Panc1 (cell line): ENCODE data around the gene CYP26C1.
"Not testable (repeated sequence)": the region's sequence is repeated elsewhere in the genome, so short reads cannot be mapped to it uniquely, and the experiment has no call there.

Source experiments
- CTCF ChIP-seq: fragments of 450-650 bp; IDR thresholded peaks from 2 replicates; pipeline ENCODE4 v1.5.1; 2017; ENCODE audit warnings: mild to moderate bottlenecking
- POLR2AphosphoS5 ChIP-seq: IDR thresholded peaks from 2 replicates; pipeline ENCODE4 v1.6.1; 2012; ENCODE audit warnings: mild to moderate bottlenecking, low read depth, low read length, moderate library complexity
- SIN3A ChIP-seq: IDR thresholded peaks from 2 replicates; pipeline ENCODE4 v1.6.1; 2012; ENCODE audit warnings: low read depth, mild to moderate bottlenecking, low read length, moderate library complexity, borderline replicate concordance; ENCODE audit not compliant: insufficient read depth
- TCF7L2 ChIP-seq: IDR thresholded peaks from 2 replicates; pipeline ENCODE4 v1.6.1; 2011; ENCODE audit warnings: mild to moderate bottlenecking, low read depth, low read length, inconsistent platforms
- TF ChIP-seq, protein P1 (sequence below), 2 experiments: IDR thresholded peaks; 2 replicates each; pipeline ENCODE4 v1.6.1; 2011 to 2012; ENCODE audit warnings: low read depth in 2 of 2, control low read depth in 1 of 2, low read length in 1 of 2, mild to moderate bottlenecking in 1 of 2, moderate library complexity in 1 of 2; ENCODE audit not compliant: insufficient read depth in 1 of 2

DNA sequence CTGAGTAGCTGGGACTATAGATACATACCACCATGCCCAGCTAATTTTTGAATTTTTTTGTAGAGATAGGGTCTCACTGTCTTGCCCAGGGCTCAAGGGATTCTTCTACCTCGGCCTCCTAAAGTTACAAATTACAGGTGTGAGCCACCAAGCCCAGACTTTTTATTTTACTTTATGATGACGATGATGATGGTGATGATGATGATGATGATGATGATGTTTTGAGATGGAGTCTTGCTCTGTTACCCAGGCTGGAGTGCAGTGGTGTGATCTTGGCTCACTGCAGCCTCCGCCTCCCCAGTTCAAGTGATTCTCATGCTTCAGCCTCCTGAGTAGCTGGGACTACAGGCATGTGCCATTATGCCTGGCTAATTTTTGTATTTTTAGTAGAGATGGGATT lies 40.5 kb downstream of the CYP26C1 start:
- not testable (repeated sequence) for TF ChIP-seq CTCF, SIN3A, POLR2AphosphoS5, TCF7L2
- TF ChIP-seq, protein P1, sequence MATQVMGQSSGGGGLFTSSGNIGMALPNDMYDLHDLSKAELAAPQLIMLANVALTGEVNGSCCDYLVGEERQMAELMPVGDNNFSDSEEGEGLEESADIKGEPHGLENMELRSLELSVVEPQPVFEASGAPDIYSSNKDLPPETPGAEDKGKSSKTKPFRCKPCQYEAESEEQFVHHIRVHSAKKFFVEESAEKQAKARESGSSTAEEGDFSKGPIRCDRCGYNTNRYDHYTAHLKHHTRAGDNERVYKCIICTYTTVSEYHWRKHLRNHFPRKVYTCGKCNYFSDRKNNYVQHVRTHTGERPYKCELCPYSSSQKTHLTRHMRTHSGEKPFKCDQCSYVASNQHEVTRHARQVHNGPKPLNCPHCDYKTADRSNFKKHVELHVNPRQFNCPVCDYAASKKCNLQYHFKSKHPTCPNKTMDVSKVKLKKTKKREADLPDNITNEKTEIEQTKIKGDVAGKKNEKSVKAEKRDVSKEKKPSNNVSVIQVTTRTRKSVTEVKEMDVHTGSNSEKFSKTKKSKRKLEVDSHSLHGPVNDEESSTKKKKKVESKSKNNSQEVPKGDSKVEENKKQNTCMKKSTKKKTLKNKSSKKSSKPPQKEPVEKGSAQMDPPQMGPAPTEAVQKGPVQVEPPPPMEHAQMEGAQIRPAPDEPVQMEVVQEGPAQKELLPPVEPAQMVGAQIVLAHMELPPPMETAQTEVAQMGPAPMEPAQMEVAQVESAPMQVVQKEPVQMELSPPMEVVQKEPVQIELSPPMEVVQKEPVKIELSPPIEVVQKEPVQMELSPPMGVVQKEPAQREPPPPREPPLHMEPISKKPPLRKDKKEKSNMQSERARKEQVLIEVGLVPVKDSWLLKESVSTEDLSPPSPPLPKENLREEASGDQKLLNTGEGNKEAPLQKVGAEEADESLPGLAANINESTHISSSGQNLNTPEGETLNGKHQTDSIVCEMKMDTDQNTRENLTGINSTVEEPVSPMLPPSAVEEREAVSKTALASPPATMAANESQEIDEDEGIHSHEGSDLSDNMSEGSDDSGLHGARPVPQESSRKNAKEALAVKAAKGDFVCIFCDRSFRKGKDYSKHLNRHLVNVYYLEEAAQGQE (IDR thresholded peaks at IDR 0.05; ENCODE audit: insufficient read depth in 1 of 2, low read depth in 2 of 2, low read length in 1 of 2) = not testable (repeated sequence)
